Neural crest cell (in vitro differentiated cells): ENCODE data around the gene NUP210. TPM values are rescaled to one million over a fixed set of nuclear protein-coding genes. Genes with fewer than 3 reads are reported as not detected.

Source experiments
- DNase-seq: peaks from one replicate; pipeline ENCODE4 v3.0.0; 2021; ENCODE audit warnings: low read depth, mixed read lengths, low spot score
- H3K27ac Mint-ChIP-seq: one replicate; pipeline ENCODE4 v1.8.0; 2021; ENCODE audit warnings: mild to moderate bottlenecking, mixed read lengths; ENCODE audit not compliant: unreplicated experiment
- H3K27me3 Mint-ChIP-seq: 2 replicates; pipeline ENCODE4 v1.8.0; 2021; ENCODE audit warnings: low read depth, mild to moderate bottlenecking, mixed read lengths
- H3K36me3 Mint-ChIP-seq: 2 replicates; pipeline ENCODE4 v1.8.0; 2021; ENCODE audit warnings: low read depth, mild to moderate bottlenecking, mixed read lengths
- H3K4me1 Mint-ChIP-seq: 2 replicates; pipeline ENCODE4 v1.8.0; 2021; ENCODE audit warnings: mixed read lengths
- H3K4me3 Mint-ChIP-seq: one replicate; pipeline ENCODE4 v1.8.0; 2021; ENCODE audit warnings: mild to moderate bottlenecking, mixed read lengths
- H3K9me3 Mint-ChIP-seq: 2 replicates; pipeline ENCODE4 v1.8.0; 2021; ENCODE audit warnings: mixed read lengths
- CTCF ChIP-seq: fragments of 200-600 bp; sonication (generic); conservative IDR thresholded peaks from 2 replicates; pipeline ENCODE4 v1.5.0; 2021; ENCODE audit warnings: antibody characterized with exemption, mild to moderate bottlenecking
- total RNA-seq: library from RNA; stranded (reverse); gene quantifications from 2 replicates; pipeline ENCODE4 v1.2.1, GENCODE V29; 2021

NUP210 gene
- total RNA-seq, 1 donor from 2014 or later: 59.4 TPM

- Mint-ChIP-seq H3K4me1 (no peaks in the 10 kb centered on the region), H3K4me3 (no peak overlapping the region), H3K27ac (no peak overlapping the region), H3K36me3 (peaks cover 18% of the 10 kb centered on the region), H3K27me3 (no peaks in the 10 kb centered on the region), H3K9me3 (no peaks in the 10 kb centered on the region)
- no peak for TF ChIP-seq CTCF
- no peak for DNase-seq
Observed at GRCh38 chr3:13370055-13370454, 50.1 kb downstream of the NUP210 start.

GRCh38 chr3:13368834-13369233 lies 51.3 kb downstream of the NUP210 start:
- Mint-ChIP-seq H3K4me3 (no peak overlapping the region), H3K27ac (no peak overlapping the region), H3K9me3 (no peaks in the 10 kb centered on the region), H3K4me1 (no peaks in the 10 kb centered on the region), H3K36me3 (peaks cover 18% of the 10 kb centered on the region), H3K27me3 (no peaks in the 10 kb centered on the region)
- DNase-seq: no peak
- TF ChIP-seq CTCF: no peak

GRCh38 chr3:13367728-13368127 lies 52.4 kb downstream of the NUP210 start:
- Mint-ChIP-seq H3K9me3 (no peaks in the 10 kb centered on the region), H3K36me3 (peaks cover 22% of the 10 kb centered on the region), H3K27ac (peak overlapping the region; percentile 57), H3K4me1 (no peaks in the 10 kb centered on the region), H3K27me3 (no peaks in the 10 kb centered on the region), H3K4me3 (no peak overlapping the region)
- no peak for DNase-seq
- TF ChIP-seq CTCF: no peak

- H3K4me3 Mint-ChIP-seq: no peak overlapping the region
- no peaks in the 10 kb centered on the region for H3K4me1 Mint-ChIP-seq
- no peak for TF ChIP-seq CTCF
- H3K27me3 Mint-ChIP-seq: no peaks in the 10 kb centered on the region
- DNase-seq: no peak
- peak overlapping the region; percentile 27 for H3K27ac Mint-ChIP-seq
- H3K9me3 Mint-ChIP-seq: no peaks in the 10 kb centered on the region
- H3K36me3 Mint-ChIP-seq: peaks cover 20% of the 10 kb centered on the region
Observed at GRCh38 chr3:13365390-13366379, 54.4 kb downstream of the NUP210 start.

GRCh38 chr3:13364602-13365271 lies 55.4 kb downstream of the NUP210 start:
- Mint-ChIP-seq H3K4me1 (no peaks in the 10 kb centered on the region), H3K27me3 (no peaks in the 10 kb centered on the region), H3K4me3 (no peak overlapping the region), H3K36me3 (peaks cover 20% of the 10 kb centered on the region), H3K27ac (no peak overlapping the region), H3K9me3 (no peaks in the 10 kb centered on the region)
- DNase-seq: no peak
- TF ChIP-seq CTCF: no peak
